HG03060 (cell line): ENCODE results near the gene TNFRSF11A.

ENCODE experiments used
- ATAC-seq: cut with Tn5 transposase; IDR thresholded peaks from one replicate; pipeline ENCODE4 v1.9.1; 2021; ENCODE audit warnings: low read depth, moderate number of reproducible peaks; ENCODE audit not compliant: unreplicated experiment

Gene TNFRSF11A

DNA sequence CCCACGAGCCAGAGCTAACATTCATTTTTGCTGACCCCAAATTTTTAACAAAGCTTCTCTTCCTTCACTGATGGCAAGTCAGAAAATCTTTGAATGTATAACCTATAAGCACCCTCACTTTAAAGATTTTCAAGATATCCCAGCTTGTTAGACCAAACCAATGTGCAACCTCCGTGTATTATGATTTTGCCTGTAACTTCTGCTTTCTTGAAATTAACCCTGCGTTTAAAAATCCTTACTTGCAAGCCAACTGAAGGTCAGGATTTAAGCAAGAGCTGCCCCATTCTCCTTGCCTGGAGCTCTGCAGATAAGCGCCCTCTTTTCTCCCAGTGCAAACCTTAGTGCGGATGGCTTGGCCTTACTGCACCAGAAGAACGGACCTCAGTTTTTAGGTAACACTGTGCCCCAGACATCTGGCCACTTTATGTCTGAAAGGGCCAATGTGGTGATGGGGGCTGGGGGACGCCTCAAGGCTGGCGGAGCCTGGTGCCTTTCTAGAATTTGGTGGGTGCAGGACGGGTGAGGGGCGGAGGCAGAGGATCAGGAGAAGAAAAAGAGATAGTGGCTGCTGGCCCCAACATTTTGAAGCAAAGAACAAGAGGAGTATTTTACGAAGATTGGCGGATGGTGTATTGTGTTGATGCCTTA lies 805 bp upstream of the TNFRSF11A start:
- no peak for ATAC-seq

DNA sequence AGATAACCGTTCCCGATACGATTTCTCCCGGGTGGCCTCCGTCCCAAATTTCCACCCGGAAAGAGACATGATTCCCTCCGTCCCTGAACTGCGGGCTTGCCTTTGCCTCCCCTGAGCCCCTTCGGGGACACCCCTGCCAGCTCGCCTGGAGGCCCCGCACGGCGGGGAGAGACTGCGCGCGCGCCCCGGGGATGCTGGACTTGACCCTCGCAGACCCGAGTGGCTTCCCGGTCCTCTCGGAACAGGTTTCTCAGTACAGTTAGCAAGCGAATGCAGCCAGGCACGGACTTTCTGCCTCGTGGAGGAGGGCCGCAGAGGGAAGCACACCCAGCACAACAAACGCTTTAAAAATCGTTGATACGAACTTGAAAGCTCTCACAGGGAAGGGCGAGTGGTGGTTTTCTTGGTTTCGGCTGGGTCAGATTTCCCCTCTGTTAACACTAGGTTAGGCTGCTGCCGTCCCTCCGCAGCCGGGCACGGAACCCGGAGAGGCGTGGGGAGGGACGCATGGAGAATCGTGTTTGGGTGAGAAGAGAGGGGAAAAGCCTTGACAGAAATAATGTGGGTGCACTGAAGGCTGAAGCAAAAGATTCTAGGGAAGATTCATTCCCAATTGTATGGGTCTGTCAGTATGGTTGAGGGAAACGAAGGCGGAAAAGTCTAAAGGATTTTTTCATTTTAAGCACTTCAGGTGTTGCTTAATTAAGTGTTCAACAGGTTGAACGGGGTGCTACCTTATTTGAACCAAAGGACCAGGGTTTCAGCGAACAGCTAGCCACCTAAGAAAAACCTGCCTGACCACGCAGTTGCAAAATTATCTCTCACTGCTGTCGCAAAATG lies 916 bp downstream of the TNFRSF11A start:
- no peak for ATAC-seq

DNA sequence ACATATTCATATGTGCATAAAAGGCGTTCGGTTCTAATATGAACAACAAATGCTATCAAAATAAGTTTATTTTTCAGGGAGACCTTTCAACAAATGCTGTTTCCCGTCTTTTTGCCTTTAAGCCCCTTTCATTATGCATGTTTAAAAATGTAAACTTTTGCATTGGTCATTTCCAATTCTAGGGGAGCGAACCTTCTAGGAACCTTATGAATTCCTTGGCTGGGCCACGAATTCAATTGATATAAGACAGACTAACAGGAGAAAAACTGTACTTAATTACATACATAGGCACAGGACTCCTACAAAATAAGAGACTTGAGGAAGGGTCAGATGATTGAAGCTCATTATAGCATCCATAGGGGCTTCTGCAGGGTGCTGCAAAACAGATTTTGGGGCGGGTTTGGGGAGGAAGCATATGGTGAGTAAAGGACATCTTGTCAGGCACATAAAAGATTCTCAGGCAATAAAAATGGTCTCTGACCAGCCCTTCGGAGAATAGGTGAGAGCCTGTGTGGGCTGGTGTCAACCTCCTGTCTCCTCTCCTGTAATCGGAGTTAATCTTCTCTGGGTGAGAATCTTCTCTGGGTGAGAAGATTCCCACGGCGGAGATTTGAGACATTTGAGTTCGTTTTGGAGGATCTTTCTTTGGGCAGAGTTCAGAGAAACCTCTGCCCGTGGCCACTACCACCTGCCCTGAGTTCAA lies 1.7 kb downstream of the TNFRSF11A start:
- ATAC-seq = no peak

DNA sequence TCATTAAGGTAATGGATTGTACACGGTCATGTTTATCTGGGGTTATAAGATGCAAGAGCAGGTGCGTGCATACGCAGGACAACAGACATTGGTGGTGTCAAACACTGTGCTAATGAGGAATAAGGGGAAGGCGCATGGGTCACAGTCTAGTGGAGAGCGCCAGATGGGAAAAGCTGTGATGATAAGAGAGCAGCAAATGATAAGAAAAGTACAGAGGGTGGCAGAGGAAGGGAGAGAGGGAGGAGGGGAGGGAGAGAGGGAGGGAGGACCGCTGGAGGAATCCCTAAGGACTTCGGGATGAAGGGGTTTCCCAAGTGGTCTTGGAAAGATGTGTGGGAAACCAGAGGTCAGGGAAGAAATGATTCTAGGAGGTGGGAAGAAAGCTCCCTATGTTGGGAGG lies 2.9 kb downstream of the TNFRSF11A start:
- ATAC-seq = no peak

DNA sequence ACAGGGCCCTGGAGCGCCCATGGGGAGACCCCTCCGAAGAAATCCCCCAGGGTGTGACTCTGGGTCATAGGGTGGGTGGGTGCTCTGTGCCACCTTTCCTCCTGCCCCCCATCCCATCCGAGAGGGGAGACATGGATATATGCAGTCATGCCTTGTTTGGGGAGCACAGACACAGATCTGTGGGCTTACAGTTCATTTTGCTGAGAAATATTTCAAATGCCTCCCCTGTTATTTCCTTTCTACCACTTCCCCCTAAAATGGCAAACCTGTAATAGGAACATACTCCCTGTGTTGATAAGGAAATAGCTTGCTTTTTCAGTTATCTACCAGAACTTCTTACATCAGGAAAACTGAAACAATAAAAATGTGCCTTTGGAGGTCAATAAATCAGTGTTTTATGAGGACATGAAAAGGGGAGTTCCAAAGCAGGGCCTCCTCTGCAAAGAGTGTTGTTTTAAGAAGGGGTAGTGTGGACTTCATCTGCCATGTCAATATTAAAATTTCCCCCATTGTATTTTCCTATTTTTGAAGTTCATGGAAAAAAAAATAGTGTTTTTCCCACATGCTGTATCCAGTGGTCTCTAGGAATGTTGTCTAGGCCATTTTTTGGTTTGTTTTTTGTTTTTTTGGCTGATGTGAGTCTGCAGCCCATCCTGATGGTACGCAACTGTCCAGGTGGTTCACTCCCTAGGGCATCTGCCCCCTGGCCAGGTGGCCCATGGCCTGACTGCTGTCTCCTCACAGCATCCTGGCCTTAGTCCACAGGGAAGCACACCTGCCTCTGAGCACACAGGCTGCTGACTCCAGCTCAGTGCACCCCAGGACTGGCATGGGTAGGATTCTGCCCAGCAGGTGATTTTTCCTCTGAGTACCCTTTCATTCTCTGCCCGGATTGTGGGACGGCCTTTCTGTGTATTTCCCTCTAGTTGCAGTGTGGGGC lies 3.7 kb downstream of the TNFRSF11A start:
- no peak for ATAC-seq

DNA sequence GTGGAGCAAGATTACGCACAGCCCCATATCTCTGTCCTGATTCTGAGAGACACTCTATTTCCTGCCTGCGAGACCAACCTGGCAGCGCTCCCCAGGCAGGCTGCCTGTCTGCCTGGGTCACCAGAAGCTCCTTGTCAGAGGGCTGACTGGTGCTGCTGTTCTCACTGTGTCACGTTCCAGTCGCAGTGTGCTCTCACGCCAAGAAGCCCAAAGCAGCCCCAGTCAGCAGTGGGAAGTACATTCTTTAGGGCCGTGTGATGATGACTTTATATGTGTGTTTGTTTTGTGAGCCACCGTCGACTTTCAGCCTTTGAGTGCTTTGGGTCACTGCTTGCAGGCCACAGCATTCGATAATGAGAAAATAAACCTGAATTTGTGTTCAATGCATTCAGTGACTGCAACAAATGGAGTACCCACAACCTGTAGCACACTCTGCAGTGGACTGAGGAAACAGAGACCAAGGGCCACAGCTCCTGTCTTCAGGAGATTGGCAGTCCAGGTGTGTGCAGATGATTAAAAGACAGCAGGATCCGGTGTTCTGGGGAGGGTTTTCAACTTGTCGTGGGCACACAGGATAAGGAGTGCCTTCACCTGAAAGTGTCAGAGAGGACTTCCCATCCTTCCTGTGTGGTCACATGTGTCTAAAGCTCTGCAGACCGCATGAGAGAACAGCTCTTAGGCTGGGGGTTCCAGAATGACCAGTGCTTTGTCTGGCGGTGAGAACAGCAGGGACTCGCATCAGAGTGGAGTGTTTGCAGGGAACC lies 4.8 kb downstream of the TNFRSF11A start:
- no peak for ATAC-seq

DNA sequence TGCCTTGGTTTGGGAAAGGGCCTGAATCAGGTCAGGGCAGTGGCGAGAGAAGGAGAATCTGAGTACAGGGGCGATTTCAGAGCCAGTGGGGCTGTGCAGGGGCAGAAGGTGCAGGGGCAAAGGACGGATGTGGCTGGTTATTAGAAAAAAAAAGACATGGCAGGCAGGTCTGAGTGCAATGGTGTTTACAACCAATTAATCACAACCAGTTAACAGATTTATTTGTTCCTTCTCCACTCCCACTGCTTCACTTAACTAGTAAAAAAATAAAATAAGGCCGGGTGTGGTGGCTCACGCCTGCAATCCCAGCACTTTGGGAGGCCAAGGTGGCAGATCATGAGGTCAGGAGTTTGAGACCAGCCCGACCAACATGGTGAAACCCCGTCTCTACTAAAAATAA lies 5.5 kb downstream of the TNFRSF11A start:
- no peak for ATAC-seq

DNA sequence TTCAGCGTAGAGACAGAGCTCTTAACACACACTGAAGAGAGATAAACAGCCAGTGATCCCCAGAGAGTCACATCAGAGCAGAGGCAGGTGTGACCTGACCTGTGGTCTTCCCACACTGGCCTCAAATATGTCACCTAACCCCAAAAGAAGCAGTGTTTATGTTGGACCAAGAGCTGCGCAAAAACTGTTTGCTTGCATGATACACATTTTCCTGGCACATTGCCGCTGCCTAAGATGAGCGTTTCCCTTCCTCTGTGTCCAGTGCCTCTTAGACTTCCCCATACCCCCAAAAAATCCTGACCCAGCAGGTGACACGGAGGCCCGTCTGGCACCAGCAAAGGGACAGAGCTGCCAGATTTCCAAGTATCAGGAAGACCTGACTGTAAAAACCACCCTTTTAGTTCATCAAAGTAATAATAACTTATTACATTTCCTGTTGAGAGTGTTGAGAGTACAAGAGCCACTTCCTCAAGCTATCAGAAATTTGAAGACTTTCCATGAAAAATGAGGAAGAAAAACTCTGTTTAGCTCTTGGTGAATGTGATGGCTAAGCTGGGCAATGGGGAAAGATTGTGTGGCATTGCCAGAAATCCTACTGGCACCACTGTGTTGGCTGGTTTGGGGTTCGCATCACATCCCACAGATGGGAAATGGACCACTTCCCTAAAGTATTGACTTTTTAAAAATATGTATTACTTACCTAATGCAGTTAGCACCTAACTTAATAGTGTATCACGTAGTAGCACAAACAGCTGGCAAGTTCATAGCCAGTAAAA lies 6.7 kb downstream of the TNFRSF11A start:
- ATAC-seq = no peak

DNA sequence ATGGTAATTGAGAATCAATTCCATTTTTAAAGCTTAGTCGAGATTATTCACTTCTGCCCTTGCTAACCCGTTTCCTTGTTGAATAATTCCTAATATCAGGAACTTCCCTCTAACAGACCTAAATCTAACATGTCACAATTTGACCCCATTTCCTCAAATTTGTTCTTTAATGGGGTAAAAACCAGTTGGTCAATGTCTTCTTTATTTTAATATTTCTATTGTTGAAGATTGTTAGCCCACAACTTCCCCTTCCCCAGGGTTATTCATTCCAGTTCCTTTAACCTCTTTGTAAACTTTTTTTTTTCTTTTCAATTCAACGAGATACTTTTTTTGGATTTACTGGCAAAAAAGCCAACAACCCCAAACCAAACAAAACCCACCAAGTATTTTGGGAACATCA lies 7.3 kb downstream of the TNFRSF11A start:
- ATAC-seq = no peak

DNA sequence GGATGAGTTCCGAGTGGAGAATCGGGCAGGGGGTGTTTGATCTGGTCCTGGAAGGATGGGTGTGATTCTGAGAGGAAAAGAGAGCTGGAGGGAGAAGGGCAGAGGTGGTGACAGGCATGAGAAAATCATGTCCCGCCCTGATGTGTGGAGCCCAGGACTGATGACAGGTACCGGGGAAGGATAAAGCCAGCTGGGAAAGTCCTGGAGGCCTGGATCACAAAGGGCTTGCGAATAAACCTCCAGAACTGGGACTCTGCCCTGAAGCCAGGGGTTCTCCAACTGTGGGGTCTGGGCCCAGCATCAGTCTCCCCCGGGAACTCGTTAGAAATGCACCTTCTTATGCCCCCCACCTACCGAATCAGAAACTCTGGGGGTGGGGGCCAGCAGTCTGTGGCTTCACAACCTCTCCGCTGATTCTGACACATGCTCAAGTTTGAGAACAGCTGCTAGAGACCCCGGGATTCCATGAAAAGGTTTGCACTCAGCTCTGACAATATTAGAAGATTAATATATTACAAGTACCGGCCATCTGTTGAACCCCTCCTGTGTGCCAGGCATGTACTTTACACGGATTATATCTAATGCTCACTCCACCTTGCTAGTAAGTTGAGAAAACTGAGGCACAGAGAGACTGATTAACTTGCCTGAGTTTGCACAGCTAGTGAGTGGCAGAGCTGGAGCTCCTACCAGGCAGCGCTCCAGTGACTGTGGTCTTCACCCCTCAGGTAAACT lies 8.0 kb downstream of the TNFRSF11A start:
- ATAC-seq = no peak

DNA sequence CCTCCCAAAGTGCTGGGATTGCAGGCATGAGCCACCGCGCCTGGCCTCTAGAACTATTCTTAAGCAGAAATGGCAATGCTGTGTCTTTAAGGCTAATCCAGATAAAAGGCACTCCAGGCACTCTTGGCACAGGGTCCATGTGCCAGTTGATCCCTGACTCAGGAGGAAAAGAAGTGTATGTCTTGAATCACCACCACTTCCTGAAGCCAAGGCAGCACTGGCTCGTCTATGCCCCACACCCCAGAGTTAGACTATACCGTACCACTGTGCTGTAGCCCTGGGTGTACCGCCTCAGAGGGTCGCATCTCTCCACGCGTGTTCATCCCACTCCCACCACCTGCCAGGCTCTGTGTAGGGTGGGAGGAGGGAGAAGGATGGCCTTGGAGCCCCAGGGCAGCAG lies 9.0 kb downstream of the TNFRSF11A start:
- no peak for ATAC-seq

DNA sequence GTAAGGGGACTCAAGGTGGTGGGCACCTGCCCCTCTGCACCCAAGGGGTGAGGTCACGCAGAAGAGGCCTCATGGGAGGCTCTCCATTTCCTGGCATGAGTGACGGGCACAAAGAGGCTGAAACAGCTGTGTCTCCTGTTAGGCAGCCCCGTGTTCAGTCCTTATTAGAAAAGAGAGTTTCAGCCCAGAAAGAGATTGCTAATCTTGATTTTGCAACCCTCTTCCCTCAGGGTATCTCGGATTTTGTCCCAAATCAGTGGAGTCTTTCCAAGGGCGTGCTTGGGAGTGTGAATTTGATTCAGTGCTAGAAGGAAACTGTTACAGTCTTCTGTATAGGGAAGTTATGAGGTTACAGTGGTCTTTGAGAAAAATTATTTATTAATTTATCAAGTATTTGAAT lies 10.4 kb downstream of the TNFRSF11A start:
- ATAC-seq = no peak

DNA sequence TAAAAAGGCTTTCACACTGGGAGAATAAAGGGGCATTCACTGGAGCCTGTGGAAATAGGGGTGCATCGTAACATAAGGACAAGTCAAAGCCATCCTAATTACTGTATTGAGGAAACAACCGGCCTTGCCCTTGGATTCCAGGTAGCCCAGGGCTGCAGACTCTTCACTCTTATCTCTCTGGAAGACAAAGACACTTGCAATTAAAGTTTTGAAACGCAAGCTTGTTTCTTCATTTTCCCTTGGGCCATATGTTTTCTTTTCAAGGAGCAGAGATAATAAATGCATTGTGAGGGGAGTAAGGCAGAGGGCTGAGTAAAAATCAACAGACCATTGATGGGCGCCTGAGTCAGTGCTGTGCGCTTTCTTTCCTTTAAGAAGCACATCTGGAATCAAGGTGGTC lies 11.5 kb downstream of the TNFRSF11A start:
- ATAC-seq = no peak

DNA sequence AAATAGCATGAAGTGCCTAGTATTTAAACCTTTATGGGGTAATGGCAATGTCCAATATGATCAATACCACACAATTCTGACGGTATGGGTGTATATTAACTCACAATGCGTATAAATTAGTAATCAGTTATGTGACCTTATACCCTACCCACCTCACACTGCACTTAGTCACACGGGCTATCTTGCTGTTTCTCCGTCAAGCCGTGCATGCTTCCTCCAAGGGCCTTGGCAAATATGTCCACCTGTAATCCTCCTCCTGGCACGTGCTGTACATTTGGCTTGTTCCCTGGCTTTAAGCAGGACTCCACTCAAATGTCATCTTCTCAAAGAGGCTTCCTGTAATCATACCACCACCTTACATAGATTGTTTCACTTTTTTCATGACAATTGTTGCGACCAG lies 12.2 kb downstream of the TNFRSF11A start:
- ATAC-seq = no peak

DNA sequence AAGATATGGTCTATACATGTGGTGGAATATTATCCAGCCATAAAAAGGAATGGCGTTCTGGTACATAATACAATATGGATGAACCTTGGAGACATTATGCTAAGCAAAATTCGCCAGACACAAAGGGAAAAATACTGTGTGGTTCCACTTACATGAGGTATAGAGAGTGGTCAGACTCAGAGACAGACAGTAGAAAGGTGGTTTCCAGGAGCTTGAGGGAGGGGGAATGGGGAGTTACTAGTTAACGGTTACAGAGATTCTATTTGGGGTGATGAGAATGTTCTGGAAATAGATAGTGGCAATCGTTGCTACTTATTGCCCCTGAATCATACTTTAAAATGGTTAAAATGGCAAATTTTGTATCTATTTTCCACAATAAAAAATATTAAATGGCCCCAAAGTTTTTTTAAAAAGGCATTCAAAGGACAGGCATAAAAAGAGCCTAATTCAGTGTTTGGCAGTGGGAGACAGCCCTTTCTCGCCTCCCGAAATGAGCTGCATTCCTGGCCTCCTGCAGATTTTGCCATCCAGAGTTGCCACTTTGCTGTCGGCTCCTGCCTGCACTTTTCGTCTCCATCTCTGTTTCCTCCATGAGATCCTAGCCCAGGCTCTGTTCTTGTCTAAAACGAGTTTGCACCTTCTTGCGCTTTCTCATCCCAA lies 13.5 kb downstream of the TNFRSF11A start:
- no peak for ATAC-seq

DNA sequence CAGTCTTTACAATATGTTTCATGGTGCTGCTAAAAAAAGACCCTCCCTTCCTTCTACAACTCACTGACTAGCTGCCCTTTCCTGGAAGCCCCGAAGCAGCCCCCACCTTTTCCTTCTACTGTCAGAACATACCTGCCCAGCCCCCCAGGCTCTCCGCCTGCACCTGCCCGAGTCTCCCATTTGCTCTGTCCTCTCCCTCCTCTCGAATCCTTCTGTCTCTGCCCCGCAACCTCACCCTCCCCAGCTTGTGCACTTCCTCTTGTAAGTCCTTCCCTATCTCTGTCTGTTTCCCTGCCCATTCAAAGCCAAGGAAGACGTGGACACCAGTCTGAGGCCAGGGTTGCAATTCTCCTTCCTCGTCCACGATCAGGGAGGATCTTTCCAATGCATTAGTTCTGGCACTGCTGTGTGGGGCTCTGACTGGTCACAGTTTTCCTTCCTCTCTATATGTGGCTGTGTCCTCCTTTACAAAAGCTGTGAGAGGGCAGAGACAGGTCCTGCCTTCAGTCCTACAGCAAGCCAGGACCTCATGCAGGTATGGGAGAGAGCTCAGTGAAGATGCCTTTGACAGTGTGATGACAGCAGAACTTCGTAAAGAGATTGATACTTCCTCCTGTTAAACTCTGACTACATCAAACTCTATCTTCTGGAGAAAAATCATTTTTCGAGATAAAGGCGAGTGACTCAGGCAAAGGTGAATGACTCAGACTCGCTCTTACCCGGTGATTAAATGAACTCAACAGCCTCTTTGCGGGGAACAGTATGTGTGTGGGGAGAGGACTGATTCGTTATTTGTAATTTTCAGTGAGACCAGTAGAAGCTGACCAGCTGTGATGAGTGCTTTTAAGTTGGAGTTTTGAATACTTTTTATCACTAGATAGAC lies 14.2 kb downstream of the TNFRSF11A start:
- ATAC-seq = no peak

DNA sequence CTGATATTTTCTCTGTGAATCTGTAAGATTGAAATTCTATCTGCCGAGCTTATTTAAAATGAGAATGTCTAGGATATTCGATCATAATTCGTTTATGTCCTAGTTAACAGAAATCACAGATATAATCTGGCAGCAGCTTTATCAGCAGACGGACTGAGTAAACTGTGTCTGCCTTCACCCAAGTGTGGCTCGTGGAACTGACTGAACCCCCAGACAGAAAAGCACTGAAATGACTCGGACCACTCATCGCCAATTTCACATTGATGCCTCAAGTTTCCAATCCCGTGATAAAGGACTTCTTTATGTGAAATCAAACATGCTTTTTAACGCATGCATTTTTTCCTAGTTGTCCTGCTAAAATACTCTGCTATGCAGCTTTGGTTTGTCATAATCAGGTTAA lies 15.9 kb downstream of the TNFRSF11A start:
- ATAC-seq = no peak
